A204.1 (cell line): Measurements from ENCODE around the gene ROBO3.

Experiments used
- FAIRE-seq: peaks from 2 replicates; lab custom pipeline; 2012; peaks lifted over from hg19 to GRCh38; lab: Jason Lieb, UNC

The ROBO3 gene

GRCh38 chr11:124876818-124877630 lies 11.8 kb downstream of the ROBO3 start:
- no peak for FAIRE-seq

GRCh38 chr11:124877631-124877909 lies 12.3 kb downstream of the ROBO3 start:
- FAIRE-seq: no peak

- no peak for FAIRE-seq
Measured at GRCh38 chr11:124877910-124878758, 12.9 kb downstream of the ROBO3 start.

GRCh38 chr11:124878759-124879492 lies 13.7 kb downstream of the ROBO3 start:
- FAIRE-seq: no peak

GRCh38 chr11:124879493-124880289 lies 14.5 kb downstream of the ROBO3 start:
- no peak for FAIRE-seq

GRCh38 chr11:124880290-124880611 lies 15.0 kb downstream of the ROBO3 start:
- no peak for FAIRE-seq

GRCh38 chr11:124880958-124881357 lies 15.7 kb downstream of the ROBO3 start:
- no peak for FAIRE-seq

- FAIRE-seq: no peak
Measured at GRCh38 chr11:124882339-124883071, 17.3 kb downstream of the ROBO3 start.

- no peak for FAIRE-seq
Measured at GRCh38 chr11:124884340-124884739, 19.1 kb downstream of the ROBO3 start.

- no peak for FAIRE-seq
Measured at GRCh38 chr11:124884869-124885479, 19.7 kb downstream of the ROBO3 start.

- FAIRE-seq: no peak
Measured at GRCh38 chr11:124886476-124886875, 21.2 kb downstream of the ROBO3 start.

GRCh38 chr11:124886978-124887666 lies 21.9 kb downstream of the ROBO3 start:
- FAIRE-seq: no peak

- no peak for FAIRE-seq
Measured at GRCh38 chr11:124887667-124888013, 22.4 kb downstream of the ROBO3 start.

- FAIRE-seq: no peak
Measured at GRCh38 chr11:124889191-124890091, 24.2 kb downstream of the ROBO3 start.

- FAIRE-seq: no peak
Measured at GRCh38 chr11:124890151-124890550, 24.9 kb downstream of the ROBO3 start.

GRCh38 chr11:124890683-124891372 lies 25.6 kb downstream of the ROBO3 start:
- FAIRE-seq: no peak

GRCh38 chr11:124891373-124891861 lies 26.2 kb downstream of the ROBO3 start:
- no peak for FAIRE-seq

- no peak for FAIRE-seq
Measured at GRCh38 chr11:124892146-124892545, 26.9 kb downstream of the ROBO3 start.
